GM12891 (cell line): ENCODE results near the gene MRS2.

ENCODE experiments used
- POLR2A ChIP-seq: IDR thresholded peaks from 2 replicates; pipeline ENCODE4 v1.6.1; 2011; ENCODE audit warnings: low read depth, low read length, control low read depth
- POLR2AphosphoS5 ChIP-seq: IDR thresholded peaks from 2 replicates; pipeline ENCODE4 v1.6.1; 2011; ENCODE audit warnings: low read depth, low read length, control low read depth
- POU2F2 ChIP-seq: IDR thresholded peaks from 2 replicates; pipeline ENCODE4 v1.6.1; 2011; ENCODE audit warnings: low read depth, mild to moderate bottlenecking, control low read depth, low read length, moderate library complexity
- TAF1 ChIP-seq: IDR thresholded peaks from 2 replicates; pipeline ENCODE4 v1.6.1; 2011; ENCODE audit warnings: low read depth, low read length, control low read depth

DNA sequence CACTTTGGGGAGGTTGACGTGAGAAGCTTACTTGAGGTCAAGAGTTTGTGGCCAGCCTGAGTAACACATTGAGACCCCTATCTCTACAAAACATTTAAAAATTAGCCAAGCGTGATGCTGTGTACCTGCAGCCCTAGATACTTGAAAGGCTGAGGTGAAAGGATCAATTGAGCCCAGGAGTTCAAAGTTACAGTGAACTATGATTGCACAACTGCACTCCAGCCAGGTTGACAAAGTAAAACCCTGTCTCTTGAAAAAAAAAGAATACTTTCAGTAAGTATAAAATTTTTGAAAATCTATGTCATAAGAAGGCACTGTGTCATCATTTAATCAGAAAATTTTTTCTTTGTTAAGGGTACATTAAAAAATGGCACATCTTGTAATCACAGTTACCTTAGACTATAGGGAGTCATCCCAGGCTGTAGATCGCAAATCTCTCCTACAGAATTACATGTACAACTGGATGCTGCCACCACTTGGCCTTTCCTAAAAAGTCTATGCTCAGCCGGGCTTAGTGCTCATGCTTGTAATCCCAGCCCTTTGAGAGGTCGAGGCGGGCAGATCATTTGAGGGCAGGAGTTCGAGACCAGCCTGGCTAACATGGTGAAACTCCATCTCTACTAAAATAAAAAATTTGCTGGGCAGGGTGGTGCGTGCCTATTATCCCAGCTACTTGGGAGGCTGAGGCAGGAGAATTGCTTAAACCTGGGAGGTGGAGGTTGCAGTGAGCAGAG lies 17.0 kb upstream of the MRS2 start:
- TF ChIP-seq POLR2A = no peak
- TF ChIP-seq POLR2AphosphoS5 = no peak
- TF ChIP-seq TAF1 = no peak
- no peak for TF ChIP-seq POU2F2
